Liver (tissue), 3 donors: ENCODE data around the gene POU6F2.

Source experiments
- ATF3 ChIP-seq: IDR thresholded peaks from 2 replicates; pipeline ENCODE4 v1.6.1; 2016; ENCODE audit warnings: antibody characterized with exemption
- CTCF ChIP-seq: fragments of 150-350 bp; IDR thresholded peaks from 2 replicates; pipeline ENCODE4 v1.5.1; 2017; ENCODE audit warnings: improper control_type of control experiment, low read depth, low read length; ENCODE audit not compliant: missing input control
- GABPA ChIP-seq, 2 donors: IDR thresholded peaks in 1 of 2; conservative IDR thresholded peaks in 1 of 2; 2 replicates each; pipeline ENCODE4 v1.6.1; 2016; ENCODE audit warnings: antibody characterized with exemption in 2 of 2, mild to moderate bottlenecking in 1 of 2, moderate library complexity in 1 of 2
- HNF4A ChIP-seq, 2 donors: conservative IDR thresholded peaks; 2 replicates each; pipeline ENCODE4 v1.6.1; 2016; ENCODE audit warnings: antibody characterized with exemption in 2 of 2, mild to moderate bottlenecking in 2 of 2
- HNF4G ChIP-seq: IDR thresholded peaks from 2 replicates; pipeline ENCODE4 v1.6.1; 2016; ENCODE audit warnings: antibody characterized with exemption
- JUND ChIP-seq, 2 donors: IDR thresholded peaks; 2 replicates each; pipeline ENCODE4 v1.6.1; 2016; ENCODE audit warnings: antibody characterized with exemption in 2 of 2
- RAD21 ChIP-seq, 2 donors: IDR thresholded peaks; 2 replicates each; pipeline ENCODE4 v1.6.1; 2016; ENCODE audit warnings: antibody characterized with exemption in 2 of 2, mild to moderate bottlenecking in 2 of 2
- REST ChIP-seq: IDR thresholded peaks from 2 replicates; pipeline ENCODE4 v1.6.1; 2016; ENCODE audit warnings: antibody characterized with exemption, mild to moderate bottlenecking
- RXRA ChIP-seq, 2 donors: IDR thresholded peaks; 2 replicates each; pipeline ENCODE4 v1.6.1; 2017 to 2018; ENCODE audit warnings: antibody characterized with exemption in 2 of 2, mild to moderate bottlenecking in 1 of 2
- SP1 ChIP-seq: IDR thresholded peaks from 2 replicates; pipeline ENCODE4 v1.6.1; 2018; ENCODE audit warnings: antibody characterized with exemption, mild to moderate bottlenecking
- TAF1 ChIP-seq: conservative IDR thresholded peaks from 2 replicates; pipeline ENCODE4 v1.6.1; 2016; ENCODE audit warnings: antibody characterized with exemption, mild to moderate bottlenecking
- YY1 ChIP-seq: IDR thresholded peaks from 2 replicates; pipeline ENCODE4 v1.6.1; 2016; ENCODE audit warnings: antibody characterized with exemption, mild to moderate bottlenecking
- ZBTB33 ChIP-seq: IDR thresholded peaks from 2 replicates; pipeline ENCODE4 v1.6.1; 2016; ENCODE audit warnings: antibody characterized with exemption
- donor health status: healthy.
- donor health status: healthy.

GRCh38 chr7:39433550-39433949 lies 455.8 kb downstream of the POU6F2 start:
- TF ChIP-seq CTCF (no peak), SP1 (no peak), REST (no peak), GABPA (IDR thresholded peaks at IDR 0.05 in 1 of 2, conservative IDR thresholded peaks at IDR 0.05 in 1 of 2) (no peak), HNF4A (conservative IDR thresholded peaks at IDR 0.05) (no peak), ZBTB33 (no peak), JUND (IDR thresholded peaks at IDR 0.05) (no peak), RAD21 (IDR thresholded peaks at IDR 0.05) (no peak), RXRA (IDR thresholded peaks at IDR 0.05) (no peak), YY1 (no peak), ATF3 (no peak), HNF4G (no peak), TAF1 (no peak)
